IPS-20b (cell line): ENCODE results near the gene CD33.

Experiments
- H3K27ac ChIP-seq: one replicate; pipeline ENCODE4 v1.5.1; 2013; ENCODE audit warnings: low read length
- H3K27me3 ChIP-seq: 2 replicates; pipeline ENCODE4 v1.6.1; 2013; ENCODE audit warnings: mild to moderate bottlenecking, low read length, inconsistent platforms; ENCODE audit not compliant: insufficient read depth
- H3K36me3 ChIP-seq: 2 replicates; pipeline ENCODE4 v1.6.1; 2013; ENCODE audit warnings: low read depth, mild to moderate bottlenecking, inconsistent platforms, low read length, moderate library complexity; ENCODE audit not compliant: insufficient read depth
- H3K4me1 ChIP-seq: 2 replicates; pipeline ENCODE4 v1.6.1; 2013; ENCODE audit warnings: mild to moderate bottlenecking, control low read depth, inconsistent platforms, low read length, moderate library complexity; ENCODE audit not compliant: insufficient read depth
- H3K4me3 ChIP-seq: 2 replicates; pipeline ENCODE4 v1.5.1; 2013; ENCODE audit warnings: mild to moderate bottlenecking, low read length, inconsistent platforms
- H3K9ac ChIP-seq: 2 replicates; pipeline ENCODE4 v1.6.1; 2013; ENCODE audit warnings: low read depth, mild to moderate bottlenecking, inconsistent platforms, low read length, moderate library complexity
- H3K9me3 ChIP-seq: 2 replicates; pipeline ENCODE4 v1.6.1; 2013; ENCODE audit warnings: mild to moderate bottlenecking, low read depth, low read length, inconsistent platforms; ENCODE audit not compliant: insufficient read depth

Gene CD33

DNA sequence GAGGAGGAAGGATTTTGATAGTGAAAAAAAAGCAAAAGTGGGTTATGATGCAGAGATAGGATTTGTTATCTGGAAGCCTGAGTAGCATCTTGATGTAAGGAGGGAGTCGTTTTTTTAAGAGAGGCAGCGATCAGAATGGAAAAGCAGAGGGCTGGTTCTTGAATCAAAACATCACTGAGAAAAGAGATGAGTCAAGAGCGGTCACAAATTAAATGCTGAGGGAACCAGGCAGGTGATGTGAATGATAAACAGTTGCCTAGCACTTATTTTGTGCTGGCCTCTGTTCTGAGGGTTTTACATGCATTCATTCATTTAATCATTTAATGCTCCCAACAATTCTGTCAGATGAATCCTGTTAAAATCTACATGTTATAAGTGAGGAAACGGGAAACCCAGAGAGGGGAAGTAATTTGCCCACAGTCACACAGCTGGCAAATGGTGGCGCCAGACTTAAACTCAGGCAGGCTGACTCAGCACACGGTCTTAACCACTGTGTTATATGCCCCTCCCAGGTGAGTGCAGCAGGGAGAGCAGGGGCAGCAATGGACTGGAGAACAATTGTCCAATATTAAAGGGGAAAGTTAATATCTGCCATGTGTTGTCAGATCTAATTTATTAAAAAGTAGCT is 47.4 kb downstream of the CD33 start:
- Histone ChIP-seq H3K4me3 (no peak overlapping the region), H3K27me3 (no peaks in the 10 kb centered on the region), H3K9ac (no peak overlapping the region), H3K36me3 (no peaks in the 10 kb centered on the region), H3K4me1 (no peaks in the 10 kb centered on the region; the same call in 1 of the 2 replicates), H3K27ac (no peak overlapping the region), H3K9me3 (no peaks in the 10 kb centered on the region)

DNA sequence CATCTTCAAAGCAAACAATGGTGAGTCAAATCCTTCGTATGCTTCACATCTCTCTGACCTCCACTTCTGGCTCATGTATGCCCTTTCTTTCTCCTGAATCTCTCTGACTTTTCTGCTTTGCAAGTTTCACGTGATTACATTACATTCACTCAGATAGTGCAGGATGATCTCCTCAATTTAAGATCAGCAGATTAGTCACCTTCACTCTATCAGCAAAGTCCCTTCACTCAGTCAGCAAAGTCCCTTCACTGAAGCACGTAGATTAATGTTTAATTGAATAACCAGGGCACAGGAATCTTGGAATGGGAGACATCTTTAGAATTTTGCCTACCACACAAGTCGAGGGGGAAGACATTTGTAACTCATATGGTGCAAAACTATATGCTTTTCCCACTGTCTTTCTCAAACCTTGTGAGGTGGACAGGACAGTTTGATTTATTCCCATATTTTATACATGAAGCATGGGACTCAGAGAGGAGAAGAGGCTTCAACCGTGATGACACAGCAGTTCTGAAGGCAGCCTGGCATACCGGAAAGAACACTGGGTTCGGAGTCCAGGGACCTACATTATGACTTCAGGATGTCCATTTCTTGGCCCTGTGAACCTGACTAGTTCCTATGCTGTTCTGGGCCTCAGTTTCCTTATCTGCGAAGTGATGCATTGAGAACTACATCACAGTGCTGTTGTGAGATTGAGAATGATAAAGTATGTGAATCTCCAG is 49.3 kb downstream of the CD33 start:
- Histone ChIP-seq H3K27me3 (no peaks in the 10 kb centered on the region), H3K4me1 (no peaks in the 10 kb centered on the region), H3K4me3 (no peak overlapping the region), H3K27ac (no peak overlapping the region), H3K9ac (no peak overlapping the region), H3K9me3 (no peaks in the 10 kb centered on the region), H3K36me3 (no peaks in the 10 kb centered on the region)

DNA sequence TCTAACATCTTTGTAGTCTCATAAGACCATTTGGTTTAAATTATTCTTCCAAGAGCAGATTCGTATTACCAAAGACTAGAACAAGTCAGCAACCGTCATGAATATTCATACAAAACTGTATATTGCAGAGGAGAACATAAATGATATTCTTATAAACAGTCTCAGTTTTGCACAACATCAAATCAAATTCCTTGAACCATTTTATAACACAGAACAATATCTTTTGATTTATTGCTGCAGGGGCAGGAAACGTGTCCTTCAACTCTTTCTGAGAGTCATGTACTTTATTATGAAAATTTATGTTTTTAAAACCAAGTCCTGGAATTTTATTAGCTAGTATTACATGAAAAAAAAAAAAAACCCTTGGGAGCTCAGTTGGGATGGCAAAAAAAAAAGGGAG is 52.2 kb downstream of the CD33 start:
- no peaks in the 10 kb centered on the region for H3K27me3 ChIP-seq
- no peak overlapping the region for H3K9ac ChIP-seq
- 0 out of 2 replicates have a peak, but pooled peaks cover 6% of the 10 kb centered on the region for H3K9me3 ChIP-seq
- no peaks in the 10 kb centered on the region for H3K36me3 ChIP-seq
- H3K4me3 ChIP-seq, result no peak overlapping the region
- H3K4me1 ChIP-seq, result no peaks in the 10 kb centered on the region
- no peak overlapping the region for H3K27ac ChIP-seq

DNA sequence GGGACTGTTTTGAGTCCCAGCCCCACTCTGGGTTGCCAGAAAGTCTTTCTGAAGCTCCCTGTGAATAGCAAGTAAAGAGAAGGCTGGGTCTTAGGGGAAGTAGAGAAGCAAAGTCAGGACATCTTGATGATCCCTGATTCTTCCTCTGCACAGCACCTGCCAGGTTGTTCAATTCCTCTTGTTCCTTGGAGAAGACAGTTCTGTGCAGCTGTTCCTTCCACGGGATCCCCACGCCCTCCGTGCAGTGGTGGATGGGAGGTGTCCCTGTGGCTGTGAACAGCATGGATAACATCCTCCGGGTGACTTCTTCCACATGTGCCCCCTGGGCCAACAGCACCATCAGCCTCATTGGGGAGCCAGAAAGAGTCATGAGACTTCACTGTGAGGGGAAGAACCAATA is 57.5 kb downstream of the CD33 start:
- H3K4me1 ChIP-seq, result no peaks in the 10 kb centered on the region
- no peaks in the 10 kb centered on the region for H3K36me3 ChIP-seq
- 0 out of 2 replicates have a peak, but pooled peaks cover 6% of the 10 kb centered on the region for H3K9me3 ChIP-seq
- H3K4me3 ChIP-seq, result no peak overlapping the region
- H3K27ac ChIP-seq, result no peak overlapping the region
- no peaks in the 10 kb centered on the region for H3K27me3 ChIP-seq
- no peak overlapping the region for H3K9ac ChIP-seq

DNA sequence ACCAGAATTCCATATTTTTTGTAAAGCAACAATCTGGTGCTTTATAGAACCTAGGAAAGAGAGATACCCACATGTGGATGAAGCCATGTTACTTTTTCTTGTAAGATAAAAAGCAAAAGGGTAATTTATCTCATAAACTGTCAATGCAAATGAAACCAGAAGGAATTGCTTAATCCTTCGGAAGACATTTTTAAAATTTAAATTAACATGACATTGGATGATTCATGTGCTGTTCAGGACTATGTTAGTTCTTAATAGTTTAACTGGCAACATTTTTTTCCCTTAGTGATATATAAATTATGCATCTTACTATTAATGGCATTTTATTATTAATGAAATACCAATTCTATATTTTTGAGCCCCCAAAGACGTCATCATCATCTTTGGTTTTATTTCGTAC is 60.8 kb downstream of the CD33 start:
- H3K27me3 ChIP-seq, result no peaks in the 10 kb centered on the region; the same call in 1 of the 2 replicates
- no peak overlapping the region for H3K4me3 ChIP-seq
- H3K9ac ChIP-seq, result no peak overlapping the region
- no peaks in the 10 kb centered on the region for H3K4me1 ChIP-seq
- H3K36me3 ChIP-seq, result no peaks in the 10 kb centered on the region
- 0 out of 2 replicates have a peak, but pooled peaks cover 6% of the 10 kb centered on the region for H3K9me3 ChIP-seq
- H3K27ac ChIP-seq, result no peak overlapping the region
